ENCODE data around the gene VWA8. TPM values are rescaled to one million over a fixed set of nuclear protein-coding genes. Genes with fewer than 3 reads are reported as not detected.

Gene VWA8
- total RNA-seq, 1 experiment from 2014 or later = 22.6 TPM

- Histone ChIP-seq H4K20me1 (ENCODE audit: insufficient read depth) (no peaks in the 10 kb centered on the region), H3K9me3 (ENCODE audit: control insufficient read depth in 1 of 2, insufficient read depth in 1 of 2, low read depth in 1 of 2, low read length in 2 of 2) (no peaks in the 10 kb centered on the region), H3K27me3 (ENCODE audit: insufficient read depth, low read length) (no peaks in the 10 kb centered on the region), H3K36me3 (ENCODE audit: control insufficient read depth in 1 of 2, insufficient read depth in 2 of 2, low read length in 2 of 2) (no peaks in the 10 kb centered on the region), H3K27ac (ENCODE audit: low read depth, low read length) (peak overlapping the region; percentile 77), H3K9ac (ENCODE audit: low read length) (peak overlapping the region; percentile 87), H2AFZ (ENCODE audit: low read depth, low read length, poor library complexity, severe bottlenecking) (peak overlapping the region; percentile 96), H3K79me2 (ENCODE audit: insufficient read depth, low read length) (peaks cover 43% of the 10 kb centered on the region), H3K9me2 (ENCODE audit: insufficient read depth) (no peaks in the 10 kb centered on the region), H3K4me2 (ENCODE audit: low read length) (peak overlapping the region; percentile 88), H3K4me1 (ENCODE audit: control insufficient read depth in 1 of 2, insufficient read depth in 2 of 2, low read length in 2 of 2) (peaks cover 4 to 14% of the 10 kb centered on the region in 2 experiments; a peak in 3 of 4 replicates), H3K4me3 (replicated peaks in 1 of 2; ENCODE audit: low read depth in 1 of 2, low read length in 2 of 2) (peak overlapping the region; percentile 84 to 86)
- DNase-seq (ENCODE audit: low read depth, low spot score) = no peak
- BruUV-seq (replicated peaks) = TSS peak; percentile 66
- ChIA-PET CTCF (no interaction called here), POLR2A (no interaction called here), RAD21 (ENCODE audit: low non-redundant PET in 1 of 2, low total read pairs in 2 of 2, uncharacterized antibody in 2 of 2, unreplicated experiment in 2 of 2) (no interaction called here)
- intact Hi-C loops (cut with micrococcal nuclease) = loop anchor here (5.0 kb wide), 1 partner anchor 86 kb away; the partner anchor contains the start of gene DGKH
- ATAC-seq = no peak
- TF ChIP-seq POLR2A (IDR thresholded peaks at IDR 0.05; ENCODE audit: borderline replicate concordance, extremely low read depth, insufficient read depth, insufficient read length) = peak; percentile 12
- TF ChIP-seq EZH2phosphoT487 (IDR thresholded peaks at IDR 0.05; ENCODE audit: borderline replicate concordance) = no peak
Observed at GRCh38 chr13:41961466-41961760, 504 bp upstream of the VWA8 start.

GRCh38 chr13:41960211-41960636 is 685 bp downstream of the VWA8 start:
- peak overlapping the region; percentile 88 for H3K4me2 ChIP-seq (ENCODE audit: low read length)
- RAD21 ChIA-PET (ENCODE audit: low non-redundant PET in 1 of 2, low total read pairs in 2 of 2, uncharacterized antibody in 2 of 2, unreplicated experiment in 2 of 2) = no interaction called here
- no peaks in the 10 kb centered on the region for H3K27me3 ChIP-seq (ENCODE audit: insufficient read depth, low read length)
- peaks cover 4 to 14% of the 10 kb centered on the region in 2 experiments; a peak in 3 of 4 replicates for H3K4me1 ChIP-seq (ENCODE audit: control insufficient read depth in 1 of 2, insufficient read depth in 2 of 2, low read length in 2 of 2)
- H2AFZ ChIP-seq (ENCODE audit: low read depth, low read length, poor library complexity, severe bottlenecking) = no peak overlapping the region
- DNase-seq (ENCODE audit: low read depth, low spot score) (no peak), ATAC-seq (peak; percentile 45)
- TF ChIP-seq SIN3A (IDR thresholded peaks at IDR 0.05; ENCODE audit: low read depth) (no peak), TCF7L2 (IDR thresholded peaks at IDR 0.05; ENCODE audit: borderline replicate concordance, extremely low read depth, insufficient read depth, insufficient read length) (no peak), CTCF (IDR thresholded peaks at IDR 0.05 in 2 of 3, conservative IDR thresholded peaks at IDR 0.05 in 1 of 3; ENCODE audit: borderline replicate concordance in 1 of 3, insufficient read depth in 1 of 3, low read depth in 2 of 3, low read length in 2 of 3) (no peak), CEBPB (IDR thresholded peaks at IDR 0.05; ENCODE audit: low read depth) (no peak), ELF1 (IDR thresholded peaks at IDR 0.05; ENCODE audit: borderline replicate concordance, low read depth) (no peak), ZFX (IDR thresholded peaks at IDR 0.05) (no peak), ZNF274 (IDR thresholded peaks at IDR 0.05; ENCODE audit: low read depth, low read length) (no peak), POLR2A (IDR thresholded peaks at IDR 0.05; ENCODE audit: borderline replicate concordance, extremely low read depth, insufficient read depth, insufficient read length) (no peak), CBX3 (IDR thresholded peaks at IDR 0.05; ENCODE audit: low read depth) (no peak), YY1 (IDR thresholded peaks at IDR 0.05; ENCODE audit: extremely low read depth, insufficient replicate concordance, low read depth, low read length) (no peak)
- POLR2A ChIA-PET = no interaction called here
- CTCF ChIA-PET = no interaction called here
- no TSS peak for BruUV-seq (replicated peaks)
- H3K79me2 ChIP-seq (ENCODE audit: insufficient read depth, low read length) = peaks cover 55% of the 10 kb centered on the region
- no peaks in the 10 kb centered on the region for H3K9me3 ChIP-seq (ENCODE audit: control insufficient read depth in 1 of 2, insufficient read depth in 1 of 2, low read depth in 1 of 2, low read length in 2 of 2)
- no peaks in the 10 kb centered on the region for H4K20me1 ChIP-seq (ENCODE audit: insufficient read depth)
- H3K27ac ChIP-seq (ENCODE audit: low read depth, low read length) = peak overlapping the region; percentile 77
- H3K9me2 ChIP-seq (ENCODE audit: insufficient read depth) = no peaks in the 10 kb centered on the region
- peak overlapping the region; percentile 87 for H3K9ac ChIP-seq (ENCODE audit: low read length)
- intact Hi-C loops (cut with micrococcal nuclease) = loop anchor here (5.0 kb wide), 1 partner anchor 87 kb away; the partner anchor contains the start of gene DGKH
- no peaks in the 10 kb centered on the region for H3K36me3 ChIP-seq (ENCODE audit: control insufficient read depth in 1 of 2, insufficient read depth in 2 of 2, low read length in 2 of 2)
- peak overlapping the region; percentile 84 to 86 for H3K4me3 ChIP-seq (replicated peaks in 1 of 2; ENCODE audit: low read depth in 1 of 2, low read length in 2 of 2)

Data from HCT116 (cell line).